DOHH2 (cell line): ENCODE results near the gene ANKS3.

Experiments used
- H3F3A ChIP-seq: fragments of 200-600 bp; sonication (generic), shearing (Covaris generic); 2 replicates; pipeline ENCODE4 v1.6.0; 2016; ENCODE audit warnings: antibody characterized with exemption, mild to moderate bottlenecking; ENCODE audit not compliant: control insufficient read depth, insufficient read depth
- H3K27ac ChIP-seq: fragments of 200-600 bp; sonication (generic); 2 replicates; pipeline ENCODE4 v1.5.1; 2014; ENCODE audit warnings: low read depth, mild to moderate bottlenecking, low read length, moderate library complexity
- H3K27me3 ChIP-seq: fragments of 200-600 bp; sonication (generic); 2 replicates; pipeline ENCODE4 v1.6.1; 2014; ENCODE audit warnings: mild to moderate bottlenecking, low read length, mixed read lengths; ENCODE audit not compliant: control insufficient read depth
- H3K36me3 ChIP-seq: fragments of 200-600 bp; sonication (generic); 2 replicates; pipeline ENCODE4 v1.6.1; 2014; ENCODE audit warnings: mild to moderate bottlenecking, low read length, moderate library complexity, mixed read lengths; ENCODE audit not compliant: control insufficient read depth
- H3K4me1 ChIP-seq: fragments of 200-600 bp; sonication (generic); 2 replicates; pipeline ENCODE4 v1.6.1; 2014; ENCODE audit warnings: mild to moderate bottlenecking, low read length, mixed read lengths; ENCODE audit not compliant: control insufficient read depth
- H3K4me2 ChIP-seq: fragments of 200-600 bp; sonication (generic); 2 replicates; pipeline ENCODE4 v1.6.0; 2014; ENCODE audit warnings: mild to moderate bottlenecking, low read length, moderate library complexity
- H3K4me3 ChIP-seq: fragments of 200-600 bp; sonication (generic); 2 replicates; pipeline ENCODE4 v1.5.1; 2014; ENCODE audit warnings: mild to moderate bottlenecking, low read length, mixed read lengths
- H3K79me2 ChIP-seq: fragments of 200-600 bp; sonication (generic); 2 replicates; pipeline ENCODE4 v1.6.1; 2014; ENCODE audit warnings: mild to moderate bottlenecking, low read length, mixed read lengths; ENCODE audit not compliant: control insufficient read depth
- H3K9me2 ChIP-seq: fragments of 200-600 bp; sonication (generic); replicated peaks from 2 replicates; pipeline ENCODE4 v1.6.1; 2014; ENCODE audit warnings: mild to moderate bottlenecking, low read length, mixed read lengths; ENCODE audit not compliant: control insufficient read depth
- H3K9me3 ChIP-seq: fragments of 200-600 bp; sonication (generic); 2 replicates; pipeline ENCODE4 v1.6.1; 2014; ENCODE audit warnings: antibody characterized with exemption, low read length, mixed read lengths; ENCODE audit not compliant: control insufficient read depth, insufficient read depth
- H4K20me1 ChIP-seq: fragments of 200-600 bp; sonication (generic); 2 replicates; pipeline ENCODE4 v1.6.0; 2014; ENCODE audit warnings: low read depth, mild to moderate bottlenecking, antibody characterized with exemption, low read length, moderate library complexity; ENCODE audit not compliant: control insufficient read depth, insufficient read depth
- EZH2phosphoT487 ChIP-seq: fragments of 200-600 bp; sonication (generic); IDR thresholded peaks from 2 replicates; pipeline ENCODE4 v1.6.1; 2017; ENCODE audit warnings: borderline replicate concordance, mild to moderate bottlenecking, antibody characterized with exemption, low read length, moderate library complexity, mixed read lengths
- TF ChIP-seq, protein P1 (sequence below): fragments of 200-600 bp; sonication (generic); IDR thresholded peaks from one replicate; pipeline ENCODE4 v1.5.1; 2014; ENCODE audit warnings: antibody characterized with exemption, mild to moderate bottlenecking, low read depth, low read length; ENCODE audit not compliant: poor library complexity, severe bottlenecking

Gene ANKS3

DNA sequence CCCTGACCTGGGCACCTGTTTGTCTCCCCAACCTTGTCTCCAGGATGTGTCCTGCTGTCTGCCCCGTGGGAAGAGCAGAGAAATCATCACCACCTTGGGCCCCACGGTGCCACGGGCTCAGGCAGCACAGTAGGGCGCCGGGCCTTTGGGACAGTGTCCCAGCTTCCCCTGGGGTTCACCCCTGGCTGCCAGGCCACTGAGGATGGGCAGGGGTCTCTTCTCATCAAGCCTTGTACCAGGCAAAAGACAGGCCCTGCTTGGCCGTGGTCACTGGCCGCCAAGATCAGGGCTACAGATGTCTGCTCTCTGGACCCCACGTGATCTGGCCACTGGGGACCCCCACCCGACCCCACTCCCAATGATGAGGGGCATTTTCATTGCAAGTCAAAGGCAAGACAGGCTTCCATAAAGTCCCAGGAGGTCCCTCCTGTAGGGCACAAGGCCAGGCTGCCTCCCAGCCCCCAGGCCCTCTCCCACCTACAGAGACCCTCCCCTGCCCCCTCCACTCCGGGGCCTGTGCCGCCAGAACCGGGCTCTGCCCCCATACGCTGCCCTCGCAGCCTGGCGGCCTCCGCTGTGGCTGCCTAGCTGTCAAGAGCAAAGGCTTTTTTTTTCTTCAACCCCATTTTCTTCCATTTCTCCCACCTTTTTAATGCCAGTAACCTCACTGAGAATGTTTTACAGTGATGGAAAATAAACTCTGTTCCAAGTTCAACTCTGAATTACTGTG is 14.8 kb upstream of the ANKS3 start:
- Histone ChIP-seq H3K27me3 (no peaks in the 10 kb centered on the region), H3K4me3 (no peak overlapping the region), H3F3A (no peaks in the 10 kb centered on the region), H4K20me1 (no peaks in the 10 kb centered on the region), H3K9me2 (no peaks in the 10 kb centered on the region), H3K36me3 (peaks cover 31% of the 10 kb centered on the region), H3K79me2 (no peaks in the 10 kb centered on the region), H3K27ac (no peak overlapping the region), H3K4me2 (no peak overlapping the region), H3K4me1 (peaks cover 22% of the 10 kb centered on the region), H3K9me3 (no peaks in the 10 kb centered on the region)
- TF ChIP-seq EZH2phosphoT487: no peak
- TF ChIP-seq, protein P1, sequence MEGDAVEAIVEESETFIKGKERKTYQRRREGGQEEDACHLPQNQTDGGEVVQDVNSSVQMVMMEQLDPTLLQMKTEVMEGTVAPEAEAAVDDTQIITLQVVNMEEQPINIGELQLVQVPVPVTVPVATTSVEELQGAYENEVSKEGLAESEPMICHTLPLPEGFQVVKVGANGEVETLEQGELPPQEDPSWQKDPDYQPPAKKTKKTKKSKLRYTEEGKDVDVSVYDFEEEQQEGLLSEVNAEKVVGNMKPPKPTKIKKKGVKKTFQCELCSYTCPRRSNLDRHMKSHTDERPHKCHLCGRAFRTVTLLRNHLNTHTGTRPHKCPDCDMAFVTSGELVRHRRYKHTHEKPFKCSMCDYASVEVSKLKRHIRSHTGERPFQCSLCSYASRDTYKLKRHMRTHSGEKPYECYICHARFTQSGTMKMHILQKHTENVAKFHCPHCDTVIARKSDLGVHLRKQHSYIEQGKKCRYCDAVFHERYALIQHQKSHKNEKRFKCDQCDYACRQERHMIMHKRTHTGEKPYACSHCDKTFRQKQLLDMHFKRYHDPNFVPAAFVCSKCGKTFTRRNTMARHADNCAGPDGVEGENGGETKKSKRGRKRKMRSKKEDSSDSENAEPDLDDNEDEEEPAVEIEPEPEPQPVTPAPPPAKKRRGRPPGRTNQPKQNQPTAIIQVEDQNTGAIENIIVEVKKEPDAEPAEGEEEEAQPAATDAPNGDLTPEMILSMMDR: no peak

DNA sequence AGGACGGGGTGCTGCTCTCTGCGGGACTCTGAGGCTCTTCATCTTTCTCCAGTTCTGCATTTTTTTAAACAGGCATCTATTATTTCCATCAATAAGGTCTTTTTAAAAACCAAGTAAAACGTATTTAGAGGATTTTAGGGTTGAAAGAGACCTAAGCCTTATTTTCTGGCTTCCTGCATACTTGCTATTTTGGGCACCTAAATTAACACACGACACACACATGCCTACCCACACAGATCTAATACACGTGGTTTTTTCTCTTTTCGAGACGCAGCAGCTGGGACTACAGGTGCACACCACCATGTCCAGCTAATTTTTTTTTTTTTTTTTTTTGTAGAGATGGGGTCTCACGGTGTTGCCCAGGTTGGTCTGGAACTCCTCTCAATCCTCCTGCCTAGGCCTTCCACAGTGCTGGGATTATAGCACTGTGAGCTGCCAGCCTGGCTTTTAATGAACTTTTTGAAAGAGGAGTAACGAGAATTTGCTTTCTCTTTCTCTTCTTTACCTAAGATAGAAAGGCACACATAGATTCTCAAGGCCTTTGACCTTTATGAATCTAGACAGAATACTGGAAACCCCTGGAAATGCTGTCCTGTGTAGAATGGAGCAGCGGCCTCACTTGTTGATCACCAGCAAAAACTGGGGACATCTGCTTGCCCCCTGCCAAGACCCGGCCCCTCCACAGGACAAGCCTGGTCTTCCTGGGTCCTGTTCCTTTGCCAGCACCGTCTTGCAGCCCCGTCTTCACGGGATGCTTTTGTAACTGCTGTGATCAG is 14.0 kb upstream of the ANKS3 start:
- no peaks in the 10 kb centered on the region for H3F3A ChIP-seq
- no peaks in the 10 kb centered on the region for H4K20me1 ChIP-seq
- no peak for TF ChIP-seq EZH2phosphoT487
- TF ChIP-seq, protein P1: no peak
- no peak overlapping the region for H3K27ac ChIP-seq
- H3K4me2 ChIP-seq: peak overlapping the region; percentile 12; the same call in 1 of the 2 replicates
- H3K9me3 ChIP-seq: no peaks in the 10 kb centered on the region
- no peaks in the 10 kb centered on the region for H3K27me3 ChIP-seq
- H3K4me1 ChIP-seq: peaks cover 28% of the 10 kb centered on the region
- H3K4me3 ChIP-seq: no peak overlapping the region
- peaks cover 24% of the 10 kb centered on the region for H3K36me3 ChIP-seq
- H3K79me2 ChIP-seq: no peaks in the 10 kb centered on the region
- no peaks in the 10 kb centered on the region for H3K9me2 ChIP-seq

DNA sequence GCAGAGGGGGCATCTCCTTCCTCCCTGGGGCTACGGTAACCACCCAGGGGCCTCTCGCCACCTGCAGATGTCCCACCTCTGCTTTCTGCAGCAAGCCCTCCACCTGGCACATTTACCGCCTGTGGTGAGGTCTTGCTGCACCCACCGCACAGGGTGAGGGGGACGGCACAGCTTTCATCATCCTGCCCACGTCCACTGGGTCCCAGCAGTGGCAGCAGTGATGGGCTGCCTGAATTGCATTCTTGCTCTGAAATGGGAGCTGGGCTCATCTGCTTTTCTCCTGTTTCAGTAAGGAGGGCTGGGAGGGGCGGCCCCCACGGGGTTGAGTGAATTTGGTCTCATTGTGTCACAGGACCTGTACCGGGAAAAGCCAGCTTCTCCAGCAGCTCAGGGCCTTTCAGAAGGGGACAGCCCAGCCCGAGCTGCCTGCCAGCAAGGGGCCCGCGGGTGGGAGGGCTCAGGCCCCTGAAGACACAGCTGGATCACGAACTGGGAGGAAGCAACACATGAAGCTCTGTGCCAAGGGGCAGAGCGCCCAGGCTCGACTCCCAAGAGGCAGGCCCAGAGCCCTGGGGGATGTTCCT is 13.0 kb upstream of the ANKS3 start:
- H3K9me2 ChIP-seq: no peaks in the 10 kb centered on the region
- peak overlapping the region; percentile 12; the same call in 1 of the 2 replicates for H3K4me2 ChIP-seq
- TF ChIP-seq, protein P1: no peak
- no peak for TF ChIP-seq EZH2phosphoT487
- no peak overlapping the region for H3K27ac ChIP-seq
- no peaks in the 10 kb centered on the region for H3K27me3 ChIP-seq
- H3K9me3 ChIP-seq: no peaks in the 10 kb centered on the region
- no peaks in the 10 kb centered on the region for H3K79me2 ChIP-seq
- H4K20me1 ChIP-seq: no peaks in the 10 kb centered on the region
- no peak overlapping the region for H3K4me3 ChIP-seq
- peaks cover 14% of the 10 kb centered on the region for H3K36me3 ChIP-seq
- H3F3A ChIP-seq: no peaks in the 10 kb centered on the region
- H3K4me1 ChIP-seq: peaks cover 34% of the 10 kb centered on the region
